ENCODE results near the gene SYPL1.

The SYPL1 gene

DNA sequence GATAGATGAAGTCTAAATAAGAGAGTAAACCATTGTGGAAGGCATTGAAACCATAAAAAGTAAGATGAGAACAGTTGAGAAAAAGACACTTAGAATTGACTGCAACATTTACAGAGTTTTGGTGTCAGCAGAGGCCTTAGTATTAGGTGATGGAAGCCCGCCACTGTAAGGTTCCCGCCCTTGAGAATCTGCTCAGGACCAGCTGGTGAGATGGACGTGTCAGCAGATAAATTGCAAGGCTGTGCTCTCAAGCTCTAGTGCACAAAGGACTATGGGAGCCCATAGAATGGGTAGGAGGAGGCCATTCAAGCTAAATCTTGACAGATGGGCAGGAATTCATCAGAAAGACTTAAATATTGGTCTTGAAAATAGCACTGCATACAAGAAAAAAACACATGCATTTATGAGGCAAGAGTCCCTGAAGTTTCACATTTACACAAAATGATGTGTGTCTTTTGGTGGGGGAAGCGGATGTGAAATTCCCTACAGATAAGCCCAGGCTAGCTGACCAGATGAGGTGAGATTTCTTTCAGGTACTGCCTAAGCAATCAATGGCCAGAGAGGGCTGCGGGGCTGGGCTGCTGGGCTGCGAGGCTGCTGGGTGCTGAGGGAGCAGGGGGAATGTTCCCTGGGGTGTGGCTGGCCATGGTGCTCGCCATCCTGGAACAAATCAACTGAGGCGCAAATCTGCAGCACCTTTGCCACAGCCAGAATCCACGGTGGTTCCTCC is 42.5 kb downstream of the SYPL1 start:
- in situ Hi-C loops (cut with MboI; ENCODE audit: low sequenced_read_pairs), result no loop called here

DNA sequence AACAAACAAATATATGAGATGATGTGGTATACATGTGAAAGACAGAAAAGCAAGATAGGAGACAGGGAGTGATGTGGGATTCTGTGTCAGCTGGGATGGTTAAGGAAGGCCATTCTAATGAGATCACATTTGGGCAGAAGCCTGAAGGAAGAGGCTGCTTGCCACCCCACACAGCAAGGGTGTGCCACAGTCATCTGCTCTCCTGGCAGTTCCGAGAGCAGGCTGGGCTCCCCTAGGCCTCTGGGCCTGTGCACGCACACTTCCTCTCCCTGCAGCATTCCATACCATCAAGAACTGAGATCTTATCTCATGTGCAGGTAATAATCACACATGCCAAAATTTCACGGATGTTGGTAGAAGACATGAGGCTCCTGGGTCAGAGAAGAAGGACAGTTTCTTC is 43.1 kb downstream of the SYPL1 start:
- in situ Hi-C loops (cut with MboI; ENCODE audit: low sequenced_read_pairs), result no loop called here

DNA sequence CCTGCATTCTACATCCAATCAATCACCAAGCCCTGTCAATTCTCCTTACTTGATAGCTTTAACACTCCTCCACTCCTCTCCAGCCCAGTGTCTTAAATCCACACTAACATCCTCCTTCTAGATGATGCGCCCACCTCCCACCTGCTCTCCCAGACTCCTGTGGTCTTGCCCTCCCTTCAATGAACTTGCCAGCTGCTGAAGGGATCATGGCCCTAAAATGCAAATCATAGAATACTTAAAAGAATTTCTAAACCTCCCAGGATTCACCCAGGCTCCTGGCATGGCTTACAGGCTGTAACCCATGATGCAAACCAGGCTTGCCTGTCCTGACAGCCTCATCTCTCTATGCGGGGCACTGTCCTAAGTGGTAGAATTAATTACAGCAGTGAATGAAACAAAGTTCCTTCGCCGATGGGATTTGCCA is 43.6 kb downstream of the SYPL1 start:
- in situ Hi-C loops (cut with MboI; ENCODE audit: low sequenced_read_pairs), result no loop called here

DNA sequence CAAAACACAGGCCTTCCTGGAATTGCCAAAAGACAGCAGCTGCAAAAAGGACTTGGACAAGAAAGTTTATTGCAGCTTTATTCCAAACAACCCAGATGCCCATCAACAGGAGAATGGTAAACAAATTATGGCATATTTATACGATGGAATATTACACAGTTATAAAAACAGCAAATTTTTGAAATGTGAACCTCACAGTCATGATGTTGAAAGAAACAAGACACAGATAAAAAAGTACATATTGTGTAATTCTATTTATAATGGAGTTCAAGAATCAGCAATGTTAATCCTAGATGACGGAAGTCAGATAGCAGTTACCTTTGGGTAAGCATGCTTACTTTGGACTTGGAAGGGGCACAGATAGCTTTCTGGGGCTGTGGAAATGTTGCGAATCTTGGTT is 44.4 kb downstream of the SYPL1 start:
- in situ Hi-C loops (cut with MboI; ENCODE audit: low sequenced_read_pairs), result no loop called here

DNA sequence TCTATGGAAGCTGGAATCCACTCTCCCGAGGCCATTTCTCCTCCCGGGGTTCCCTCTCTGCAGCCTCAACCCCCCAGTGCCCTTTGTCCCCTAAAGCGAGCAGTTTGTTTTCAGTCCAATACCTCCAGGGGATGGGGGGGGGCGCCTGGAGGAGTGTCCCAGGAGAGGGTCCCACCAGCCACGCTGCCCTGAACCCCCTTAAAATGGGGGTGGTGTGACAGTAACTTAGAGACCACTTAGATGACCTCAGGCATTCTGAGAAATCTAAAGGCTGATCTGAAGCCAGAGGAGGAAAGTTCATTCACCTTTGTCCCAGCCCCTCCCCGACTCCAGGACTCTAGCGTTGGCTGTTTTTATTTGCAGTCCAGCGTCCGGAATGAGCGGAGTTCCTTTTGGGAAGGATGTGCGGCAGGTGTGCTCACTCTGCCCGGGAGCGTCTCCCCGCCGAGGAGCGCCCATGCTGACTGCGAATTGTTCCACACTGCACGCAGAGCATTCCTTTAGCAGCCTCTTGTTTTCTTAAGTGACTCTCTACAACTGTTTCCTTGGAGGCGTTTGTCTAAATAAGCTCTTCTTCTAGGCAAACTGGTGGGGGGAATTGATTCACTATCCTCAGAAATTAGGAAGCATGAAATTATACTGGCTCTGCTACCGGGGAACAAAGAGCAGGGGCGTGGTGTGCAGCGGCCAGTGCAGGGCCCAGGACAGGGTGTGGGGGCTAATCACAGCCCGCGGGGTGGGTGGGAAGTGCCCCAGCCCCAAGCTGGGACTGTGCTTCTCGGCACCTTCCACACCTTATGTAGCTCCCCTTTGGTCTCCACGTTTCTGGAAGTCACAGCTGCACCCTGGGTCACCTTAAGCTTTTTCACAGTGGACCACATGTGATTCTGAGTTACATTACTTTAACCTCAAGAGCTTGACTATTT is 46.3 kb downstream of the SYPL1 start:
- in situ Hi-C loops (cut with MboI; ENCODE audit: low sequenced_read_pairs), result no loop called here

DNA sequence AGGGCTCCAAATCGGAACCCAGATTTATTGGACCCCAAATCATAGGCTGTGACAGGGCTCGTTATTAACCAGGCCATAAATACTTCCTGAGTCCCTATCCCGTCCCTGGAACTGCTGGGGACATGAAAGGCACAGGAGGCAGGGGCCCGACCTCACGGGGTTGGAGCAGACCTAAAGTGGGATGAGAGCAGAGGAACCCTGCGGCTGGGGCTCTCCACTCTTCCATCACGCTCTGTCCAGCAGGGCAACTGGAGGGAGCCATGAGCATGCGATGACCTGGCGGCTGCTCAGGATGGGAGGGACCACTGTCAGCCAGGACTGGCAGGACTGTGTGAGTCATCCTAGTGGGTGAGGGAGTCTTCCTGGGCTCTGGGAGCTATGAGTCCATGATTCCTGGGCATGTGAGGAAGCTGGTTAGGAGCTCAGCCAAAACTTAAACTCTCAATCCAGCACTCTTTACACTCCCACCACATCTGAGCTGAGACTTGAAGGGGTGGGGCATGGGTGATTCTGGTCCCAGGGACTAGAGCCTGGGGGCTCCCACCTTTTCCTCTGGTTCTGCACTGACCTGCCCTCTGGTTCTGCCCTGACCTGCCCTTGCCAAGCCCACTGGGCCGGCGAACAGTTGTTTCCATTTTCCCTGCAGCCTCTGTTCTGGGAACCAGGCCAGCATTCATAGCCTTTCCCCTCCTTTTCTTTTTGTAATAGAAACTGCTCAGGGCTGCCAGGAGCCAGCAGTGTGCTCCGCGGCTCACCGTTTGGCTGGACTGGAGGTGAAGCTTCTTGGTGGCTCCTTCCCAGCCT is 47.1 kb downstream of the SYPL1 start:
- in situ Hi-C loops (cut with MboI; ENCODE audit: low sequenced_read_pairs), result no loop called here

DNA sequence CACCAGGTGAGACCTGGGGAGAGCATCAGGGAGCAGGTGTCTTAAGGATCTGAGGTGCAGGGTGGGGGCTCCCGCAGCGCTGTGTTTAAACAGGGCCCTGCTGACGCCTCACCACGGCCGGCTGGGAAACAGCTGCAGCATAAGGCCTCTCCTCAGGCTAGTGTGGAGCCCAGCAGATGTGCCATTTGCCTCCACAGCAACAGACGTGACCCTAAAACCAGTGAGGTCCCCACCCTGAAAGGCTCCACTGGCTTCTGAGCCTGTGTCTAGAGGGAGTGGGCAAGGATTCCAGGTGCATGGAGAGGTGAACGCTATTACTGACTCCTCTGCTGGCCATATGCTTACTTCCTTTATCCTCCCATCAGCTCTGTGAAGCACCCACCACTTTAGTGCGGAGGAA is 47.8 kb downstream of the SYPL1 start:
- in situ Hi-C loops (cut with MboI; ENCODE audit: low sequenced_read_pairs), result no loop called here

DNA sequence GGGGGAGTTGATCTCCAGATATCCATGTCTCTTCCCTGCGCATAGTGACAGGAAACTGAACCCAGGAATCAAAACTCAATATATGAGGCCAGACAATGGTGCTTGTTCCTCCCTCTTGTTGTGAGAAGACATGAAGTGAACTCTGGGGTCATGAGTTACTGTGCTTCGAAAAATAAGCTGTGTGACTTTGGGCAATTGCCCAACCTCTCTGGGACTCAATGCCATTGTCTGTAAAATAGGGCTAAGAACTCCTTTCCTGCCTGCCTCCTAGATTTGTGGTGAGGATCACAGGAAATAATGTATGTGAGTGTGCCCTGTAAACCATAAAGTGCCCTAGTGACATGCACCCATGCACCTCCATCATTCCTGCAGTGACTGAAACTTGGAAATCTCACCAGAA is 48.4 kb downstream of the SYPL1 start:
- in situ Hi-C loops (cut with MboI; ENCODE audit: low sequenced_read_pairs), result no loop called here

DNA sequence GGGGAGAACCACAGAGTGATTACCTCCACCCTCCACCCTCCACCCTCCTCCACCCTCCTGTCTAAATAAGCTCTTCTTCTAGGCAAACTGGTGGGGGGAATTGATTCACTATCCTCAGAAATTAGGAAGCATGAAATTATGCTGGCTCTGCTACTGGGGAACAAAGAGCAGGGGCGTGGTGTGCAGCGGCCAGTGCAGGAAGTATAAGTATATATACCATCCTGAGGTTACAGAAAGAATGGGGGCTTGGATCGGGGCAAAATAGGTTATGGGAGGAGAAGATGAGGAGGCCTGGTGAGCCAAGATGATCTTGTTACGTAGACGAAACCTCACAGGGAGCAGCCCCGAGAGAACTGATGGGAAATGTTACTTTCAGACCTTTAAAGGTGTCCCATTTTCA is 49.1 kb downstream of the SYPL1 start:
- in situ Hi-C loops (cut with MboI; ENCODE audit: low sequenced_read_pairs), result no loop called here

DNA sequence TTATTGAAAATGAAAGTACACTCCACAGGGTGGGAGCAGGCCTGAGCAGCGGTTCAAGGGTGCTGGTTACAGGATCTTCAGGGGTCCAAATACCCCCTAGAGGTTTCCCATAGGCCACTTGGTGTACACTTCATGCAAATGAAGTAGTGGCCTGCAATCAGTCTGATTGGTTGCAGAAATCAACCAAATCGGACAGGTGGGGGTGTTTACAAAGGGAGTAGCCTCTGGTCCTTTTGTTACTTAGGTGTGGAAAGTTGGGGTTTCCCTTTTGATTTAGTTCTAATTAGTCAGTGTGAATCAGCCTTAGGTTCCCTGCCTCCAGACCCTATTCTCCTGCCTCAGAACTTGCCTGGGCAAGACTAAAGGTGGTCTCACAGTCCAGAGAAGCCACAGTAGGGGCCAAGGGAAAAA is 49.6 kb downstream of the SYPL1 start:
- in situ Hi-C loops (cut with MboI; ENCODE audit: low sequenced_read_pairs), result no loop called here

DNA sequence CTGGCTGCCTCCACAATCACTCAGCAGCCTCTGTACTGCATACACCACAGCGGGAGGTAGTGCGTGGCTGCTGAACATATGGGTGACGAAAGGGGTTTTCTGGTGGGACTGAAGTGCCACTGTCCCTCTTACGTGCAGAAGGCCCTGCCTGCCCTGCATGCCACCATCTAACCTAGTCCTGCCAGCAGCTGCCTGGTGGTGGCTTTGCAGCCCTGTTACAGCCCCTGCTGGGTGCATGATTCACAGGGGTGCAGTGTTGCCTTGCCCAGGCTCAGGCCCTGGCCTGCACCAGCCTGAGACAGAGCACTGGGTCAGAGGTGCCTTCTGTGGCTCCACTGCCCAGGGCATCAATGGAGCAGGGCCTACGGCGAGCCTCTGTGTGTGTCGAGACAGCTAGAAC is 50.1 kb downstream of the SYPL1 start:
- in situ Hi-C loops (cut with MboI; ENCODE audit: low sequenced_read_pairs), result no loop called here

DNA sequence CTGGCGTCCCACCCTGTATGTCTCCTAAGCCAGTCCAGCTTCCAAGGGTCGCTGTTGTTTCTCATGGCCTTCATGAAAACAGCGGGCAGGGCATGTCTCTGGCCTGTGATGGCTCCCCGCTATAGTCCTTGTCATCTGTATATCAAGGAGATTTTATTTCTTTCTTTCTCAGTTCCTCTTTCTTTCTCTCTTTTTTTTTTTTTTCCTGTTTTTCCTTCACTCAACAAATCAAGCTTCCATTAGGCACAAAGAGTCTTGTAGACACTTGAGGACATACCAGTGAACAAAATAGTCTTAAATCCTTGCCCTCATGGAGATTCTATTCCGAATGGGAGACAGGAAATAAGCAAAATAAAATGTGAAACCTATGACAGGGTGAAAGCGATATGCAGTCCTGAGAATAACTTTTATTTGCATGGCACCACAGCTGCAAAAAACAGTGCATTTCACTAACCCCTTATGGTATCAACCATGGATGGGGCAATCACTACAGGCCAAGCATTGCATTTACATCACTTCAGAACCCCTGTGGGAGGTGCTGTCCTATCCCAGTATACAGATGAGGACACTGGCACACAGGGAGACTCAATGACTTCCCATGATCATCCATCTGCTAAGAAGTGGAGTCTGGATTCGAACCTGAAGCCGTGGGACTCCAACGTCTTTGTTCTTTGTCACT is 50.7 kb downstream of the SYPL1 start:
- in situ Hi-C loops (cut with MboI; ENCODE audit: low sequenced_read_pairs), result no loop called here

DNA sequence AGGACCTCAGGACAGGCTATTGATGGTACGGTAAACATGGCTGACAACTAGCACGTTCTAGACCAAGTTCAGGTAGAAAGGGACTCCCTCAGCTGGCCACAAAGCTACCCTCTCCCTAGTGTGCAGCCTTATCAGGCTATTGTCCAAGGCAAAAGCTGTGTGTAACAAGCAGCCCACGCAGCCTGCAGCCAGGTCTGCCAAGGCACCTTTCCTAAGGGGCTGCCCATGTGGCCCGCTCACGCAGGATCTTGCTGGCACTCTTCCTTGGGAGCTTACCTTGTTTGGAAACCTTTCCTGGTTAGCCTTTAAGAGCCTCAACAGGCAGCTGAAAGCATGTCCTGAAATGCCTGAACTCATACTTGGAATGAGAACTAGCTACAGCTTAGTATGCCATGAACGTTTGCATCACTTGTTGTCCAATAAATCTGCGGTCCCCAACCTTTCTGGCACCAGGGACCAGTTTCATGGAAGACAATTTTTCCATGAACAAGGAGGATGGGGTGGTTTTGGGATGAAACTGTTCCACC is 51.7 kb downstream of the SYPL1 start:
- in situ Hi-C loops (cut with MboI; ENCODE audit: low sequenced_read_pairs), result no loop called here

DNA sequence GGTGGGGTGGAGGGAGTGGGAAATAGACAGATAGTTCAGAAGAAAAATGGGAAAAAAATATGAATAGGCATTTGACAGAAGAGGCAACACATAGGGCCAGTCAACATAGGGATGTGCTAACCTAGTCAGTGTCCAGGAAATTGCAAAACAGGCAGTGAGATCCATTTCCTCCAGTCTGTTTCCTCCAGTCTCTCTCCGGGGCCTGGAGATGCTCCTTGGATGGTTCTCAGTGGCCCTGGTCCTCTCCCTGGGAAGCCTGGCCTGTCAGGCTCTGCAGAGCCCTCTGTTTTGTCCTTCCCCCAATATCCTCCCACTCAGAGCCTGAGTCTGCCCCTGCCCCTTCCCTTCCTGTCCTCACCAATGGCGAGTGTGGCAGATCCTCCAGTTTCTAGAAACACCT is 52.6 kb downstream of the SYPL1 start:
- in situ Hi-C loops (cut with MboI; ENCODE audit: low sequenced_read_pairs), result loop anchor here (5.0 kb wide), 1 partner anchor 93 kb away; no protein-coding TSS in a partner anchor

DNA sequence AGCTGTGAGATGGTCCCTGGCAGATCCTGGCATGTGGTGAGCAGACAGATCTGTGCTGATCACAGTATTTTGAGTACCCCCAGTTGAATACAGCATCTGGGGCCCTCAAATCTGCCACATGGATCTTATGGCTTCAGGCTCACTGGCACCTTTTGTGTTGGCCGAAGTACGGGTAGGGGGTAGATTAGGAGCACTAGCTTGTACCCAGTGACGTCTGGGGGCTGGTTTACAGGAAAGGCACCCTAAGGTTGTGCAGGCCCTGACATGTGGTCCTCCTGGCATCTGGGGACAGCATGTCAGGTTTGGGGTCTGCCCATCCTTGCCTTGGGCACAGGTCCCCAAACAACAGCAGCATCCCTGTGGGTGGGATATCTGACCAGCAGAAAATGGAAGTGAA is 53.2 kb downstream of the SYPL1 start:
- in situ Hi-C loops (cut with MboI; ENCODE audit: low sequenced_read_pairs), result loop anchor here (5.0 kb wide), 1 partner anchor 93 kb away; no protein-coding TSS in a partner anchor

DNA sequence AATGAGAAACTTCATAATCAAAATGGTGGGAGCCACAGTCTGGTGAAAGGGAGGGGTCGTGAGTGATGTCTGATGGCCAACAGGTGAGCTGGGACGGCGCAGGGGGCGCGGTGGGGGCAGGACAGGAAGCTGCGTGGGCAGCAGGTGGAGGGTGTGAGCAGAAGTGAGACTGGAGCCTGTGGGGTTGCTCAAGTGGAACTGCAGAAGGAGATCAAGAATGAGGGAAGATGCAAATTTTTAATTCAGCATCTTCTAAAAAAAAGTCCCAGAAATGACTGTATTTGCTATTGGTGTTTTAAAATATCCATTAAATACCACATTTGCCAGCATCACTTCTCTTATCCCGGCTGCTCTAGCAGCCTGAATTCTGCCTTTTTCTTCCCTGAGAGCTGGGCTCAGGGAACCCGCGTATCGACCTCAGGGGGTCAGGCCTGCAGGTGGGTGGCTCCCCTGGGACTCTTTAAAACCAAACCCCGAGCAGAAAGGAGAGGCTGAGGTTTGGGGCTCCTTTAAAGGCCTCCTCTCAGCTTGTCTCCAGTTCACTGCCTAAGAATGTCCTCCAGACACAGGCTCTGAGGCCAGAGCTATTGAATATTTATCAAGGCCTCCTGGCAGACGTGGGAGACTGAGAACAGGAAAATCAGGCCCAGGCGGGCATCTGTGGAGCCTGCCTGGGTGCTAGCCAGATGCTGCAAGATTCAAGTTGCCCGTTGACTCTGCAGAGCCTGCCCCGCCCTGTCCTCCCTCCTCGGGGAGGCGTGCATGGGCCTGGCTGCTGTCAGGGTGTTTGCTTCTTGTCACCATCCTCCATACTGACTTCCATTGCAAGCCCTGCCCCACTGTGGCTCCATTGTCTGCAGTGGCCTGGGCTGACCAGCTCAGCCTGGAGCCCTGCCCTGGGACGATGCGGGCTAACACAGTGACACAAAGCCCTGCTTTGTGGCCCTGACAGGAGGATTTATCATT is 53.9 kb downstream of the SYPL1 start:
- in situ Hi-C loops (cut with MboI; ENCODE audit: low sequenced_read_pairs), result loop anchor here (5.0 kb wide), 1 partner anchor 94 kb away; no protein-coding TSS in a partner anchor

DNA sequence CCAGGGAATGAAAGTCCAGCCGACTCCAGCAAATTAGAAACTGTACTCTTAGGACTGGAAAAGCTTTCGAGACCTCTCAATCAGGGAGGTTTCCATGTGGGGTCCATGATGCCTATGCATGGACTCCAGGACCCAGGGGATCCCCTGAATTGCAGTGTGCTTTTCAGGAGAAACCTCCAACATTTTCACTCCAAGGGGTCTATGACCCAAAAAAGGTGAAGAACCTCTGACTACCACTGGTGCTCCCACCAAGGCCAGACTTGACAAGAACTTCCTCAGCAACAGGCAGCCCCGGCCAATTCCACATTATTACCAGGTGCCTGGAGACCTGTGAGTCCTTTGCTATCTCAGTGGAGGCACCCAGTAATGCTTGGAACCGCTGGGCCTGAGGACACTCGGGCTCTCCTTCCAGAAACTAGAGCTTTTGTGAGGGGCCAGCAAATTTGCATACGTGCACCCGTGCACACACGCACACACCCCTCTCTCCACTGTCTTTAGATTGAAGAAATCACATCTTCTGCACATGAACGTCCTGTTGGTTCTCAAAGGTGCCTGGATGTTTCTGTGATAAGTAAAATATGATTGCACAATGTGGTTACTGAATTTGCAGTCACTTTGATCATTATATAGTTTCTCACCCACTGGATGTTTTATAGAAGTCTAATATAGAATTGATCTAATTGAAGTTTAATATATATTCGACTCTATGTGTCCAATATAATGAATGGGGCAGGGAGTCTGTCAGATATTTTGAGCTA is 54.7 kb downstream of the SYPL1 start:
- in situ Hi-C loops (cut with MboI; ENCODE audit: low sequenced_read_pairs), result loop anchor here (5.0 kb wide), 1 partner anchor 95 kb away; no protein-coding TSS in a partner anchor

DNA sequence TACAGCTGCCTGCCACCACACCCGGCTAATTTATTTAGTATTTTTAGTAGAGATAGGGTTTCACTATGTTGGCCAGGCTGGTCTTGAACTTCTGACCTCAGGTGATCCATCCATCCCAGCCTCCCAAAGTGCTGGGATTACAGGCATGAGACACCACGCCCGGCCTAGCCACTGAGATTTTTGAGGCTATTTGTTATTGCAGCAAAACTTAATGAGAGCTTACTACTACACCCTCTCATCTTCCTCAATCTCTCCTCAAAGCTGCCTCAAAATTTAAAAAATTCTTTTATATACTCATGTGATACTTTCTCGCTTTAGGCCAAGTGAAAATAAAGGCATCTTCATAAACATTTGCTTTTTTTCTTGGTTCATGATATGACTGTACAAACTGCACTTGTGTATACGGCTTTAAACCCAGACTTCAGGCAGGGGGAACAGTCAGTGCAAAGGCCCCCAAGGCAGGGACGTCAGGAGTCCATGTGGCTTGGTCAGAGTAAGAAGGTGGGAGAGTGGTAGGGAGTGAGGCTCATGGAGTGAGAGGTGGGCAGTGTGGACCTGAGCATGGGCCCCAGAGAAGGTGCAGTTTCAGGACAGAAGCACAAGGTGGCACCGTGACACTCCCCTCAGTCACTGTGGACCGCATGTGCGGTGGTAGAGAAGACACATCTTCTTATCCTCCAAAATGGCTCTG is 55.5 kb downstream of the SYPL1 start:
- in situ Hi-C loops (cut with MboI; ENCODE audit: low sequenced_read_pairs), result loop anchor here (5.0 kb wide), 1 partner anchor 96 kb away; no protein-coding TSS in a partner anchor

Measured in HL-60/S4 (cell line).